Measurements from ENCODE around the gene LSM14A. TPM values are rescaled to one million over a fixed set of nuclear protein-coding genes. Genes with fewer than 3 reads are reported as not detected.

Gene LSM14A
- total and polyA plus RNA-seq, 2 of the 8 experiments (the other 6 are each of a cell fraction or from before 2014, with no cell fraction given), result 117 to 195 TPM

GRCh38 chr19:34172661-34173192 lies 423 bp downstream of the LSM14A start (continued):
- TF ChIP-seq CHD7 (IDR thresholded peaks at IDR 0.05; ENCODE audit: insufficient replicate concordance, low read length), result no peak
- TF ChIP-seq SIN3A (conservative IDR thresholded peaks at IDR 0.05 in 1 of 2, IDR thresholded peaks at IDR 0.05 in 1 of 2; ENCODE audit: low read depth in 1 of 2, low read length in 2 of 2), result no peak
- no peak for TF ChIP-seq POU5F1 (IDR thresholded peaks at IDR 0.05; ENCODE audit: low read depth, low read length)
- peak; percentile 29 to 49; a peak in 2 of 3 replicates for TF ChIP-seq POLR2A (IDR thresholded peaks at IDR 0.05; ENCODE audit: control extremely low read depth in 1 of 2, low read depth in 2 of 2, low read length in 2 of 2)
- peak; percentile 14 for TF ChIP-seq TAF7 (optimal IDR thresholded peaks at IDR 0.05; ENCODE audit: borderline replicate concordance, low read depth, low read length)
- TF ChIP-seq TEAD4 (IDR thresholded peaks at IDR 0.05; ENCODE audit: low read depth, low read length), result peak; percentile 40; the same call in 1 of the 2 replicates
- TF ChIP-seq PHF8 (conservative IDR thresholded peaks at IDR 0.05; ENCODE audit: low read depth, low read length), result 0 out of 2 replicates have a peak, but pooled peaks have one; percentile 38
- peak; percentile 13 for TF ChIP-seq ASH2L (IDR thresholded peaks at IDR 0.05; ENCODE audit: low read length)
- TF ChIP-seq E2F6 (IDR thresholded peaks at IDR 0.05), result no peak
